Measurements from ENCODE around the gene DDX10.

DNA sequence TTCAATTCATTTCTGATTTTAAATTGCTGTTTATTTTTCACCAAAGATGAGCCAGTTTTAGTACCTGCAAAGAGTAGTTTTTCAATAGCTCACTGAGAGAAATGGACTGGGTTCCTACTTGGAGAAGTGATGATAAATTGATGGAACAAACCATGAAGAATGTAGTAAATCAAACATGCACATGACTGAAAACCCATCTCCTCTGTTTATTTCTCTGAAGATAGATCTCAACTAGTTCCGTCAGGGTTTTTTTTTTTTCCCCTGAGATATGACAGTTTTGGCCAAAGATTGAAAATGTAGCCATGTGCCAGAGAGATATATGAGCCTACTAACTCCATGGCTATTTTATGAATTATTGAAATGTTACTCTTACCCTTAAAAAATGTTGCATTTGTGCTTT, 239.6 kb downstream of the DDX10 start:
- TF ChIP-seq EP300 (IDR thresholded peaks at IDR 0.05; ENCODE audit: borderline replicate concordance in 1 of 2, low read depth in 1 of 2, low read length in 1 of 2) (no peak), RFX5 (IDR thresholded peaks at IDR 0.05; ENCODE audit: low read length) (no peak), TAF1 (IDR thresholded peaks at IDR 0.05; ENCODE audit: borderline replicate concordance, low read depth, low read length) (no peak), NRF1 (IDR thresholded peaks at IDR 0.05; ENCODE audit: low read depth, low read length) (no peak), RCOR1 (IDR thresholded peaks at IDR 0.05; ENCODE audit: low read length) (no peak), POLR2AphosphoS5 (IDR thresholded peaks at IDR 0.05; ENCODE audit: low read depth, low read length) (no peak)
- TF ChIP-seq, protein P1, sequence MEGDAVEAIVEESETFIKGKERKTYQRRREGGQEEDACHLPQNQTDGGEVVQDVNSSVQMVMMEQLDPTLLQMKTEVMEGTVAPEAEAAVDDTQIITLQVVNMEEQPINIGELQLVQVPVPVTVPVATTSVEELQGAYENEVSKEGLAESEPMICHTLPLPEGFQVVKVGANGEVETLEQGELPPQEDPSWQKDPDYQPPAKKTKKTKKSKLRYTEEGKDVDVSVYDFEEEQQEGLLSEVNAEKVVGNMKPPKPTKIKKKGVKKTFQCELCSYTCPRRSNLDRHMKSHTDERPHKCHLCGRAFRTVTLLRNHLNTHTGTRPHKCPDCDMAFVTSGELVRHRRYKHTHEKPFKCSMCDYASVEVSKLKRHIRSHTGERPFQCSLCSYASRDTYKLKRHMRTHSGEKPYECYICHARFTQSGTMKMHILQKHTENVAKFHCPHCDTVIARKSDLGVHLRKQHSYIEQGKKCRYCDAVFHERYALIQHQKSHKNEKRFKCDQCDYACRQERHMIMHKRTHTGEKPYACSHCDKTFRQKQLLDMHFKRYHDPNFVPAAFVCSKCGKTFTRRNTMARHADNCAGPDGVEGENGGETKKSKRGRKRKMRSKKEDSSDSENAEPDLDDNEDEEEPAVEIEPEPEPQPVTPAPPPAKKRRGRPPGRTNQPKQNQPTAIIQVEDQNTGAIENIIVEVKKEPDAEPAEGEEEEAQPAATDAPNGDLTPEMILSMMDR (IDR thresholded peaks at IDR 0.05) = no peak

All from SK-N-SH (cell line).